OCI-LY1 (cell line): ENCODE results near the gene IL17RE.

Source experiments
- H2AFZ ChIP-seq: fragments of 200-600 bp; sonication (generic), shearing (Covaris generic); 2 replicates; pipeline ENCODE4 v1.6.0; 2014; ENCODE audit warnings: antibody characterized with exemption, mild to moderate bottlenecking, low read length
- H3F3A ChIP-seq: fragments of 200-600 bp; sonication (generic), shearing (Covaris generic); 2 replicates; pipeline ENCODE4 v1.6.0; 2014; ENCODE audit warnings: mild to moderate bottlenecking, antibody characterized with exemption, low read length, moderate library complexity; ENCODE audit not compliant: insufficient read depth
- H3K27ac ChIP-seq: fragments of 200-600 bp; sonication (generic); 2 replicates; pipeline ENCODE4 v1.5.1; 2014; ENCODE audit warnings: low read length, mixed run types, mild to moderate bottlenecking, low read depth; ENCODE audit not compliant: poor library complexity, severe bottlenecking
- H3K27me3 ChIP-seq: fragments of 200-600 bp; sonication (generic); 2 replicates; pipeline ENCODE4 v1.6.0; 2014; ENCODE audit warnings: antibody characterized with exemption, mild to moderate bottlenecking, low read length, moderate library complexity; ENCODE audit not compliant: insufficient read depth
- H3K36me3 ChIP-seq: fragments of 200-600 bp; sonication (generic); 2 replicates; pipeline ENCODE4 v1.6.1; 2014; ENCODE audit warnings: mild to moderate bottlenecking, antibody characterized with exemption, low read length, moderate library complexity, mixed read lengths; ENCODE audit not compliant: insufficient read depth
- H3K4me1 ChIP-seq: fragments of 200-600 bp; sonication (generic); 2 replicates; pipeline ENCODE4 v1.5.1; 2014; ENCODE audit warnings: mild to moderate bottlenecking, low read length, moderate library complexity; ENCODE audit not compliant: insufficient read depth, severe bottlenecking
- H3K4me2 ChIP-seq: fragments of 200-600 bp; sonication (generic), shearing (Covaris generic); 2 replicates; pipeline ENCODE4 v1.6.1; 2014; ENCODE audit warnings: low read length
- H3K4me3 ChIP-seq: fragments of 200-600 bp; sonication (generic); 2 replicates; pipeline ENCODE4 v1.5.1; 2014; ENCODE audit warnings: low read length, low read depth, mild to moderate bottlenecking, mixed read lengths; ENCODE audit not compliant: poor library complexity, severe bottlenecking
- H3K79me2 ChIP-seq: fragments of 200-600 bp; shearing (Covaris generic); 2 replicates; pipeline ENCODE4 v1.6.1; 2016; ENCODE audit warnings: mixed run types, low read length, mixed read lengths; ENCODE audit not compliant: insufficient read depth
- H3K9ac ChIP-seq: fragments of 200-600 bp; sonication (generic), shearing (Covaris generic); 2 replicates; pipeline ENCODE4 v1.6.1; 2014; ENCODE audit warnings: mild to moderate bottlenecking, low read length, mixed read lengths
- H3K9me2 ChIP-seq: fragments of 200-600 bp; sonication (generic), shearing (Covaris generic); 2 replicates; pipeline ENCODE4 v1.6.1; 2014; ENCODE audit warnings: low read depth, mild to moderate bottlenecking, low read length, mixed read lengths
- H3K9me3 ChIP-seq: fragments of 200-600 bp; shearing (Covaris generic); 2 replicates; pipeline ENCODE4 v1.6.1; 2014; ENCODE audit warnings: low read length, mixed read lengths
- H4K20me1 ChIP-seq: fragments of 200-600 bp; sonication (generic), shearing (Covaris generic); 2 replicates; pipeline ENCODE4 v1.6.0; 2016; ENCODE audit warnings: mild to moderate bottlenecking, low read length; ENCODE audit not compliant: insufficient read depth
- EZH2 ChIP-seq: fragments of 200-600 bp; sonication (generic), shearing (Covaris generic); IDR thresholded peaks from 2 replicates; pipeline ENCODE4 v1.8.0; 2017; ENCODE audit warnings: borderline replicate concordance, mixed run types, mild to moderate bottlenecking, antibody characterized with exemption, low read length, moderate library complexity, mixed read lengths
- TF ChIP-seq, protein P1 (sequence below): fragments of 200-600 bp; sonication (generic), shearing (Covaris generic); IDR thresholded peaks from 2 replicates; pipeline ENCODE4 v1.5.1; 2017; ENCODE audit warnings: mild to moderate bottlenecking, antibody characterized with exemption, low read length, moderate library complexity, mixed read lengths

Gene IL17RE

GRCh38 chr3:9886328-9886727, 16.3 kb upstream of the IL17RE start:
- peaks cover 9% of the 10 kb centered on the region for H3K4me1 ChIP-seq
- no peaks in the 10 kb centered on the region for H3F3A ChIP-seq
- no peak overlapping the region for H3K4me2 ChIP-seq
- no peaks in the 10 kb centered on the region for H3K36me3 ChIP-seq
- H3K9ac ChIP-seq, result no peak overlapping the region
- H3K4me3 ChIP-seq, result no peak overlapping the region
- H4K20me1 ChIP-seq, result no peaks in the 10 kb centered on the region
- H3K9me2 ChIP-seq, result no peaks in the 10 kb centered on the region
- H3K27ac ChIP-seq, result no peak overlapping the region
- H2AFZ ChIP-seq, result no peak overlapping the region
- peaks cover 7% of the 10 kb centered on the region for H3K79me2 ChIP-seq
- no peaks in the 10 kb centered on the region for H3K9me3 ChIP-seq
- TF ChIP-seq, protein P1, sequence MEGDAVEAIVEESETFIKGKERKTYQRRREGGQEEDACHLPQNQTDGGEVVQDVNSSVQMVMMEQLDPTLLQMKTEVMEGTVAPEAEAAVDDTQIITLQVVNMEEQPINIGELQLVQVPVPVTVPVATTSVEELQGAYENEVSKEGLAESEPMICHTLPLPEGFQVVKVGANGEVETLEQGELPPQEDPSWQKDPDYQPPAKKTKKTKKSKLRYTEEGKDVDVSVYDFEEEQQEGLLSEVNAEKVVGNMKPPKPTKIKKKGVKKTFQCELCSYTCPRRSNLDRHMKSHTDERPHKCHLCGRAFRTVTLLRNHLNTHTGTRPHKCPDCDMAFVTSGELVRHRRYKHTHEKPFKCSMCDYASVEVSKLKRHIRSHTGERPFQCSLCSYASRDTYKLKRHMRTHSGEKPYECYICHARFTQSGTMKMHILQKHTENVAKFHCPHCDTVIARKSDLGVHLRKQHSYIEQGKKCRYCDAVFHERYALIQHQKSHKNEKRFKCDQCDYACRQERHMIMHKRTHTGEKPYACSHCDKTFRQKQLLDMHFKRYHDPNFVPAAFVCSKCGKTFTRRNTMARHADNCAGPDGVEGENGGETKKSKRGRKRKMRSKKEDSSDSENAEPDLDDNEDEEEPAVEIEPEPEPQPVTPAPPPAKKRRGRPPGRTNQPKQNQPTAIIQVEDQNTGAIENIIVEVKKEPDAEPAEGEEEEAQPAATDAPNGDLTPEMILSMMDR, result no peak
- TF ChIP-seq EZH2, result no peak
- H3K27me3 ChIP-seq, result peaks cover 4% of the 10 kb centered on the region; the same call in 1 of the 2 replicates

GRCh38 chr3:9887480-9887879, 15.2 kb upstream of the IL17RE start:
- Histone ChIP-seq H3K36me3 (peaks cover 3% of the 10 kb centered on the region), H3K9ac (no peak overlapping the region), H4K20me1 (no peaks in the 10 kb centered on the region), H3K79me2 (peaks cover 12% of the 10 kb centered on the region), H3K27me3 (peaks cover 4% of the 10 kb centered on the region; the same call in 1 of the 2 replicates), H3F3A (no peaks in the 10 kb centered on the region), H3K4me3 (no peak overlapping the region), H2AFZ (no peak overlapping the region), H3K27ac (no peak overlapping the region), H3K4me2 (no peak overlapping the region), H3K9me2 (no peaks in the 10 kb centered on the region), H3K9me3 (no peaks in the 10 kb centered on the region), H3K4me1 (peaks cover 13% of the 10 kb centered on the region)
- no peak for TF ChIP-seq EZH2
- TF ChIP-seq, protein P1, result no peak

DNA sequence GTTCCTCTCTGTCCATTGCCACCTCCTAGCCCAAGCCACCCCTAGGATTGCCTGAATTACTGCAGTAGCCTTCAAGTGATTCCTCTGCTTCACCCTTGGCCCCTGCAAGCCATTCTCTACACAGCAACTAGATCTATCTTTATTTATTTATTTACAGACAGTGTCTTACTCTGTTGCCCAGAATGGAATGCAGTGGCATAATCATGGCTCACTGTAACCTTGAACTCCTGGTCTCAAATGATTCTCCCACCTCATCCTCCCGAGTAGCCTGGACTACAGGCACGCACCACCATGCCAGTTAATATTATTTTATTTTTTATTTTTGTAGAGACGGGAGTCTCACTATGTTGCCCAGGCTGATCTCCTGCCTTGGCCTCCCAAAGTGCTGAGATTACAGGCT, 14.1 kb upstream of the IL17RE start:
- H3K4me2 ChIP-seq, result no peak overlapping the region
- H3K4me1 ChIP-seq, result peaks cover 13% of the 10 kb centered on the region
- H3K4me3 ChIP-seq, result no peak overlapping the region
- no peak overlapping the region for H3K27ac ChIP-seq
- H3K9me3 ChIP-seq, result no peaks in the 10 kb centered on the region
- no peaks in the 10 kb centered on the region for H3F3A ChIP-seq
- peaks cover 12% of the 10 kb centered on the region for H3K79me2 ChIP-seq
- peaks cover 14% of the 10 kb centered on the region for H3K36me3 ChIP-seq
- no peak for TF ChIP-seq EZH2
- TF ChIP-seq, protein P1, result no peak
- H2AFZ ChIP-seq, result no peak overlapping the region
- H3K9ac ChIP-seq, result no peak overlapping the region
- H4K20me1 ChIP-seq, result no peaks in the 10 kb centered on the region
- H3K27me3 ChIP-seq, result peaks cover 4% of the 10 kb centered on the region; the same call in 1 of the 2 replicates
- H3K9me2 ChIP-seq, result no peaks in the 10 kb centered on the region
